ENCODE results near the gene TMEM132D. TPM values are rescaled to one million over a fixed set of nuclear protein-coding genes. Genes with fewer than 3 reads are reported as not detected.
"Not testable (repeated sequence)": the region's sequence is repeated elsewhere in the genome, so short reads cannot be mapped to it uniquely, and the experiment has no call there.

Gene TMEM132D
- total RNA-seq, 1 donor from 2014 or later: 2.6 TPM

GRCh38 chr12:129069886-129070285 is 833.9 kb downstream of the TMEM132D start:
- DNase-seq (ENCODE audit: low spot score): no peak

DNA sequence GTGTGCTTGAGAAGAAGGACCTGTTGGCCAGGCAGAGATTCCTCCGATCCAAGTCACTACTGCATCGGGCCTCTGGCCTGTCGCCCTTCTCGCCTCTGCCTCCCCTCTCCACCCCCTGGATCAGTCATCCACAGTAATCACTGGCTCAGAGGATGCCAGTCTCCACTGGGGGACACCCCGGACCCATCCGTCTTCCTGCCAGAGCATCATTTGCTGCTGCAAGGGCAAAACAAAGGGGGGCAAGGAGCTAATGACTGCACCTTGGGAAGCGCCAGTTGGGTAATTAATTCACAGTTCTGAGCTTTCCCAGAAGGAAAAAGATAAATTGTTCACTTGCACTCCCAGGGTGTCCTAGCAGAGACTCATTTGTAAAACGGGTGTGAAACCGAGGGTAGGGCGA is 835.1 kb downstream of the TMEM132D start:
- no peak for DNase-seq (ENCODE audit: low spot score)

DNA sequence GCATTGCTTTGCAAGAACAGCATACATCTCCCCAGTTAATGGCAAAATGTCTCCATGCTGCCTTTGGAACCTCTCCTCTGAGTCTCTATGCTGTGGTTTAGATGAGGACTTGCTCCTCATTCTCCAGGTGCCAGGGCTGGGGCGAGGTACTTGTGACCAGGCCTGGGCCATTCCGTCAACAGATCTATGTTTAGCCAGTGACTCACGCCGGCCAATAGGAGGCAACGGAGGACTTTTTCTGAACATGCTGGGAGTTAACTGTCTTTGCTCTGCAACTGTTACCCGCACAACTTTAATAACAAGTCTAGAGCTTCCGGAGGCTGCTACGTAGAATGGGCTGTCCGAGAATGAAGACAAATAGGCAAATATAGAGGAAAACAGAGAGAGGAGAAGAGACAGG is 836.3 kb downstream of the TMEM132D start:
- DNase-seq (ENCODE audit: low spot score): no peak

DNA sequence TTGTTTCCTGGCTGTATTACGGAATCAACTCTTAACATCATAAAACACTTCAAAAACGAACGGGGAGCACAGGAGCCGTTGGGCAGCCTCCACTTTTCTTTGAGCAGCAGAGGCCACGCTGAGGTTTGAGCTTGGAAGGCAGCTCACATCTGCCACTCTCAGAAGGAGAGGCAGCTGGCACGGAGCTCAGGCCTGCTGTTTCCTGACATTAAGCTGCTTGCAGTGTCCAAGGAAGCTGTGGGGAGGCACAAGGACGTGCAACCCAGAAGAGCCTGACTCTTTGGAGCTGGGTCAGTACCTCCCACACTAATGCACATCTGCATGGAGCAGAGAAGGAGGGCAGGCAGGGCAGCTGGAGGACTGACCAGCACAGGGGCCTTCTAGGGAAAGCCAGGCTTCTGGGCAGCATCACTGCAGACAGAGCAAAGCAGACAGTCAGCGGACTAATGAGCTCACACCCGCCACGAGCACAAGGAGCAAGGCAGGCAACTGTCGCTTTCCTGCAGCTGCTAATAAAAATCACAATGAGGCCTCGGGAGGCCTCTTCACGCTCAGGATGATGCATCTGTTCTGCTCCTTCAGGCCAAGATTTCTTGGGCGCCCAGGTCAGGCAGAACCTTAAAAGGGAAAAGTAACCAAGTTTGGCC is 839.5 kb downstream of the TMEM132D start:
- peak; percentile 10 for DNase-seq (ENCODE audit: low spot score)

DNA sequence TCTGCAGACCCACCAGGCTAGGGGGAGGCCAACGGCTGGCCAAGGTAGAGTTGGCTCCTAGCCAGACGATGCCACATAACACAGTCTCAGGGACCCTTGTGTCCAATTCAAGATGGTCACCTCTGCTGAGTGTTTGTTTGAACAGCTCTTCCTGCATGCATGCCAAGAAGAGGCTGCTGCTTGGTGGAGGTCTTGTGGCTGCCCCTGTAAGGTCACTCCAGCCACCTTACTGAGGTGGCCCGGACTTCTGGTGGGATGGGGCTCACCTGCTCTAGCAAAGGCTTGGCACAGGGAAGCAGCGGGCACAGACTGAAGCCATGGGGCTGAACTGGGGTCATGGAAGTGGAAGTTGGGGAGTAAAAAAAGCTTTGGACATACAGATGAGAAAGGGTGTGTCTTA is 840.2 kb downstream of the TMEM132D start:
- DNase-seq (ENCODE audit: low spot score): no peak

GRCh38 chr12:129053232-129053631 is 850.6 kb downstream of the TMEM132D start:
- DNase-seq (ENCODE audit: low spot score): no peak

DNA sequence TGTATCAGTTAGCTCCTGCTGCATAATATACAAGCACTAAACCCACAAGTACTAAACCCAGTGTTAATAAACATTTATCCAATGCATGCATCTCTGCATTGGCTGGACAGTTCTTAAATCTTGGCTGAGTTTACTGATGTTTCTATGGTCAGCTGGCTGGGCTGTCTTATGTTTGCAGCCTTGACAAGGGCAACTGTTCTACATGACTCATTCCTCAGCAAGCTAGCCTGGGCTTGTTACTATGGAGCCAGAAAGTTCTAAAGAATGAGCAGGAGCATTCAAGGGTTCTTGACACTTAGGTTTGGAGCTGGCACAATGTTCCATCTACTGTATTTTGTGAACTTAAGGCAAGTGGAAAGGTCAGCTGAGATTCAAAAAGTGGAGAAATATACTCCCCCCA is 851.5 kb downstream of the TMEM132D start:
- no peak for DNase-seq (ENCODE audit: low spot score)

- DNase-seq (ENCODE audit: low spot score): peak; percentile 15
Observed at GRCh38 chr12:129049917-129050316, 853.9 kb downstream of the TMEM132D start.

DNA sequence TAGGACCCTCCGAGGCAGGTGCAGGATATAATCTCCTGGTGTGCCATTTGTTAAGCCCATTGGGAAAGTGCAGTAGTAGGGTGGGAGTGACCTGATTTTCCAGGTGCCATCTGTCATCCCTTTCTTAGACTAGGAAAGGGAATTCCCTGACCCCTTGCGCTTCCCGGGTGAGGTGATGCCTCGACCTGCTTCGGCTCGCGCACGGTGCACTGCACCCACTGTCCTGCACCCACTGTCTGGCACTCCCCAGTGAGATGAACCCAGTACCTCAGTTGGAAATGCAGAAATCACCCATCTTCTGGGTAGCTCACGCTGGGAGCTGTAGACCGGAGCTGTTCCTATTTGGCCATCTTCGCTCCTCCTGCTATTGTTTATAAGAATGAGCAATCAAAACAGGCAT is 860.5 kb downstream of the TMEM132D start:
- not testable (repeated sequence) for DNase-seq (ENCODE audit: low spot score)

- no peak for DNase-seq (ENCODE audit: low spot score)
Observed at GRCh38 chr12:129036135-129036534, 867.7 kb downstream of the TMEM132D start.

DNA sequence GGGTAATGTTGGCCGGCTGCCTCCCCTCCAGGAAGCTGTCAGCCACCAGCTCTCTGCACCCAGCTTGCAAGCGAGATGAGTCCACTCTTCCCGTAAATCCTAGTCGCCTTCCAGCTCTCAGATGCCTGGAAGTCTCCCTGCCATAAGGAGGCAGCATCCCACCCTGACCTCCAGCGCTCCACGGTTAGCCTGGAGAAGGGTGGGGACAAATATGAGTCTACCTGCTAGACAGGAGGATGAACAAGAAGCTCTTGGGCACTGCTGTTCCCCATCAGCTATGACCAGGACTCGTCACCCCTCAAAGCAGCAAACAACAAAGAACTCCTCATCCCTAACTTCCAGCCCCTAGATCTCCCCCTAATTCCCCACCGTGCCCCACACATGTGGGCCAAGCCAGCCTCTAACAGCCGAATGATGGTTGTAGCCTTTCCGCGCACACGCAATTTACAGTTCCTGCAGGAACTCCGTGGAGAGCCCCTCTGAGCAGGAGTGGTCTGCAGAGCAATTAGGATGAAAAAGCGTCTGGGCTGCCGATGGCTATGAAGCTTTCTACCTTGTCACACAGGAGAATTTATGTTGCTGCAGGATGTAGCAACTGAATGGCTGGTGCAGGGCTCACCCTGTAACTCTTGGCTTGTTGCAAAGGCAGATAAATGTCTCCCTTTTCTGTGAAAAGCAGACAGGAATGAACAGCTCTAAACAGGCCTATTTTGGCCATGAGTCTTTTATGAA is 869.1 kb downstream of the TMEM132D start:
- no peak for DNase-seq (ENCODE audit: low spot score)

DNA sequence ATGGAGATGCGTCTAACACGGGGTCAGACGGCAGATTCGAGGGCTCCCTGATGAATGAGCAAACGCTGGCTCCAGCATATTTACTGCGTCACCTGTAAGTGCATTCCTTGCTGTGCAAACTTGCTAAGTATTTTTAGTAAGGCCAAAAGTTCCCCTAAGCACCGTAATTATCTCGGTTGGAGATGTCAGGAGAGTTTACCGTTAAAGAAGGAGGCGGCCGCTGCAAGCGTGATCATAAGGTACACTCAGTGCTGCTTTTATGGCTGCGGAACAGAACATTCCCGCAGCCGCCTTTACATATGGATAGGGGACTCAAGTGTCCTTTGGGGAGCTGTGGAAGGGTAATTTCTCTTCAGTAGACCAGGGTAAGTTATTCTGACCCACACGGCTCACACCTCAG is 875.0 kb downstream of the TMEM132D start:
- no peak for DNase-seq (ENCODE audit: low spot score)

- DNase-seq (ENCODE audit: low spot score): no peak
Observed at GRCh38 chr12:129025055-129025454, 878.8 kb downstream of the TMEM132D start.
